Activated CD4-positive, CD25-positive, alpha-beta regulatory T cell treated with anti-CD3 and anti-CD28 coated beads, Interleukin-2, amount 50 U/mL, for 16 hours (primary cell): ENCODE results near the gene SPRED3.

Source experiments
- DNase-seq: peaks from one replicate; pipeline ENCODE4 v3.0.0-alpha.2; 2020; ENCODE audit warnings: low read depth, low spot score

The SPRED3 gene

DNA sequence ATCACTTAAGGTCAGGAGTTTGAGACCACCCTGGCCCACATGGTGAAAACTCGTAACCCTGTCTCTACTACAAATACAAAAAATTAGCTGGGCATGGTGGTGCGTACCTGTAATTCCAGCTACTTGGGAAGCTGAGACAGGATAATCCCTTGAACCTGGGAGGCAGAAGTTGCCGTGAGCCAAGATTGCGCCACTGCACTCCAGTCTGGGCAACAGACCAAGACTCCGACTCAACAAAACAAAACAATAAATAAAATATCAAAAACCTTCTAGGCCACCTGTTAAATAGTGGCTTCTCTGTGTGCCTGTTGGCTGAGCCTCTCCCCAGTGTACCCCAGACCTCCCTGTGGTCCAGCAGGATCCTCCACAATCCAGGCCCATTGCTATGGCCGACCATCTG lies 17.4 kb upstream of the SPRED3 start:
- DNase-seq: no peak

DNA sequence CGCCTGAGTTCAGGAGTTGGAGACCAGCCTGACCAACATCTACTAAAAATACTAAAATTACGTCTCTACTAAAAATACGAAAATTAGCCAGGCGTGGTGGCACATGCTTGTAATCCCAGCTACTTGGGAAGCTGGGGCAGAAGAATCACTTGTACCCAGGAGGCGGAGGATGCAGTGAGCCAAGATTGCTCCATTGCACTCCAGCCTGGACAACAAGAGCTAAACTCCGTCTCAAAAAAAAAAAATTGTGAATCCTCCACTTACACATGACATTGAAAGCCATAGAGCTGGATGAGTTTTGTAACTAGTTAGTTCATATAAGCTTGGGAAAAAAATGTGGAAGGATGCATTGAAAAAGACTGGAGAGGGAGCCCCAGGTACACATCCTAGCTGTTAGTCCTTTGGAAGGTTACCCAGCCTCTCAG lies 14.6 kb upstream of the SPRED3 start:
- no peak for DNase-seq

DNA sequence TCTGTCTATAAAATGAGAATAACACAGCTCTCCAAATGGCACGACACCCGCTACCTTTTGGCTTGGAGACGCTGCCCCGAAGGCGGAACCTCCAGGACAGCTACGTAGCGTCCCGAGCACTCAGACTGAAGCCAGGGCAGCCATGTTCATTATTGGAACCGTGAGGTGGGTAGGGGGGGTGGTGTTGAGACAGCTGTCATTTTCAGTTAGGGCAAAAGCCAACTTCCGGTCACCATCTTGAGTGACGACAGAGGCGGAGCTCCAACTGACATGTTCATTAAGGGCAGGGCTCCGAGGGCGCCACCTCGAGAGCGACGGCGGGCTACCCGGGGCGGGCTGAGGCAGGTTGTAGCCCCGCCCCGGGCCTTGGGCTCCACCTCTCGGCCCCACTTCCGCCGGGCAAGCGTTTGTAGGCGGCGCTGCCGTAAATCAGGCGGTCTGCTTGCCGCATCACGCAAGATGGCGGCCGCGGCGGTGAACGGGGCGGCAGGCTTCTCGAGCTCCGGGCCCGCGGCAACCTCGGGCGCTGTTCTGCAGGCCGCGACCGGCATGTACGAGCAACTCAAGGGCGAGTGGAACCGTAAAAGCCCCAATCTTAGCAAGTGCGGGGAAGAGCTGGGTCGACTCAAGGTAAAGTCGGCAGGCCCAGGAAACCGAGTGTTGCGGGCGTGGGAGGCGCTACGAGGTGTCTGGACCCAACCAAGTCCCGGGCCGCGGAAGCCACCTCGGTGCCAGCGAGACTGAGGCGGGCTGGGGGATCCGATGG lies 14.0 kb upstream of the SPRED3 start, which contains the start of gene PSMD8:
PSMD8 (plus strand) TSS at position 240 of the 766 bp plus-strand sequence; CDS start at position 271, 31 bp downstream.
- DNase-seq: peak; percentile 98

DNA sequence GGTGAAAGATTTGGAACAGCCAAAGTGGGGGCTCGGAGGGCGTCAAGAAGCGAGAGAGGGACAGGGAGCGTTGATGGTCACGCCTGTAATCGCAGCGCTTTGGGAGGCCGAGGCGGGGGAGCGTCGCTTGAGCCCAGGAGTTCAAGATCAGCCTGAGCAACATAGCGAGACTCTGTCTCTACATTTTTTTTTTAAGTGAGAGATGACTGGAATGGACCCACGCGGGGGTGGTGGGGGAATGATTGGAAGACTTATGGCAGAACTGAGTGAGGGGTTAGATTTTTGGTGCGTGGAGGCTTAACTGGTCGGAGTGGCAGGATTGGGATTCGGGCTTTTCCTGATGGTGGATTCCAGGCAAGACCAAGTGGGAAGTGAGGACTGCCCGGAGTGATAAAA lies 13.4 kb upstream of the SPRED3 start:
- DNase-seq: no peak

- no peak for DNase-seq
Observed at GRCh38 chr19:38375748-38376147, 12.7 kb upstream of the SPRED3 start.

DNA sequence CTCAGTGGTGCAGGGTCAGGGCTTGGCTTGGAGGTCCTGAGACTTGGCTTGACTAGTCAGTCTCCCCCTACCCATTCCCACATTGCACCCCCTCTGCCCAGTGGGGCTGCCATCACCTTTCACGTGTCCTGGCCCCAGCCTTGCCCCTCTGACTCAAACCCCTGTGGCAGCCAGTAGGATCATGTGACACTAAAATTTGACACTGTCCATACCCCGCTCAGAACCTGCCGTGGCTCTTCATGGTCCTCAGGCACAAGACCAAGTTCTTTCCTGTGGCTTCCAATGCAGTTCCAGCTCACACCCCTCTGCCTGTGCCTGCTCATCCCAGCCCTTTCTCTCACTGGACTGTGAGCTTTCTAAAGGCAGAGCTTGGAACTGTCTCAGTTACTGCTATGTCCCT lies 11.9 kb upstream of the SPRED3 start:
- DNase-seq: no peak

DNA sequence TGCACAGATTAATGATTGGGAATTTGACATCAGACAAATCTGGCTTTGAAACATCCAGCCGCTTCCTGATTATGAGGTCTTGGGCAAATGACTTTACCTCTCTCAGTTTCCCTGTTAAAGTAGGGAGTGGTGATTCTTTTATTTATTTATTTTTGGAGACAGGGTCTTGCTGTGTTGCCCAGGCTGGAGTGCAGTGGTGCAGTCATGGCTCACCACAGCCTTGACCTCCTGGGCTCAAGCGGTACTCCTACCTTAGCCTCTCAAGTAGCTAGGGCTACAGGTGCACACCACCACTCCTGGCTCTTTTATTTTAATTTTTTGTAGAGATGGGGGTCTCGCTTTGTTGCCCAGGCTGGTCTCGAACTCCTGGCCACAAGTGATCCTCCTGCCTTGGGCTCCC lies 11.4 kb upstream of the SPRED3 start:
- DNase-seq: no peak

- DNase-seq: no peak
Observed at GRCh38 chr19:38378866-38379265, 9.6 kb upstream of the SPRED3 start.

- DNase-seq: no peak
Observed at GRCh38 chr19:38381138-38381537, 7.4 kb upstream of the SPRED3 start.

- DNase-seq: no peak
Observed at GRCh38 chr19:38383184-38383583, 5.3 kb upstream of the SPRED3 start.

GRCh38 chr19:38383743-38384142 lies 4.8 kb upstream of the SPRED3 start:
- DNase-seq: no peak

- no peak for DNase-seq
Observed at GRCh38 chr19:38384209-38385027, 4.1 kb upstream of the SPRED3 start.

DNA sequence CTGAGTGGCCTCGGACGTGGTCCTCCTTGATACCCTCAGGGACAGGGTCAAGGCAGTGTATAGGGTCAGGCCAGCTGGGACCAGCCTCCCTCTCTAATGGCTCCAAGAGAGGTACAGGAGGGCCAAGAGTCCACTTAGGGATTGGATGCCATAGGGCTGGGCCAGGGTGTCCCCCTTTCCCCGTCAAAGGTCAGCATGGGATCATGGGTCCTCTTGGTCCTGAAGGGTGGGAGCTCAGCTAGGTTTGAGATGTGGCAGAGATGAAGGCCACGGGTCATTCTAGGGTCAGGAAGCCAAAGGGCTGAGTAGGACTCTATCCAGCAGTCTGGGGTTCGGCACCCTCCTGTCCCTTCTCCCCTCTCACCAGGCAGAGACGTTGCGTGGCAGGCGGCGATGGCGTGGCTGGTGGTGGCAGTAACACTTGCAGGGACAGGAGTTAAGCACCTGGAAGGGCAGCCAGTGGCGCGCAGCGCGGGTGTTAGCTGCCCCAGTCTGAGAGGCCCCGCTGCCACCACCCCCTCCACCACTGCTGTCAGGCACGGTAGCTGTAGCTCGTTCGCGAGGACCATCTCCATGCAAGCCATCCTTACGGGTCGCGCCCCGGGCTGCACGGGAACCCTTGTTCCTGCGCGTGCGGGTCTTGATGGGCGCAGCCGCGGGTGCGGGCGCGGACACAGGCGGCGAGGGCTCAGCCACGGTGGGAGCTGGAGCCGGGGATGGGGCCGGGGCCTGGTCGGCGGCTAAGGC lies 3.3 kb upstream of the SPRED3 start:
- DNase-seq: no peak

DNA sequence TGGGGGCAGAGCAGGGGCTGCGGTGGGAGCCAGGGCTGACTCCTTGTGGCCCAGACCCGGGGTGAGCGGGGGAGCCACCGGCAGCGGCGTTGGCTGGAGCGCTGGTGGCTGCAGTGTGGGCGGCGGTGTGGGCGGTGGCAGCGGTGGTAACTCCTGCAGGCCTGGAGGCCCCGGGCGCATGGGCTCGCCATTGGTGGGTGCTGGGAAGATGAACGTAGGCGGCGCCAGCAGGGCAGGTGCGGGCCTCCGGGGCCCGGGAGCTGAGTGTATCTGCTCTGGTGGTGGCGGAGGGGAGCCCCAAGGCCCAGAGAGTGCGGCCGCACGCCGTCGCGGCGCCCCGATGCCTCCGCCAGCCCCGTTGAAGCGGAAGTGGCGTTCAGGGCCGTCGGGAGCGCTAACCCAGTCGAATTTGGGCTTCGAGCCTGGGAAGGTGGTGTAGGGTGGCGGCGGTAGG lies 2.7 kb upstream of the SPRED3 start:
- no peak for DNase-seq

- no peak for DNase-seq
Observed at GRCh38 chr19:38386300-38386970, 2.1 kb upstream of the SPRED3 start.

GRCh38 chr19:38386971-38387549 lies 1.4 kb upstream of the SPRED3 start:
- DNase-seq: no peak

- peak; percentile 55 for DNase-seq
Observed at GRCh38 chr19:38387550-38388348, 748 bp upstream of the SPRED3 start, which contains the start of gene GGN. Gene GGN (minus strand): TSS chr19:38388034. CDS start chr19:38387261, 773 bp downstream.

GRCh38 chr19:38389101-38389925 lies 816 bp downstream of the SPRED3 start:
- no peak for DNase-seq
